Vagina (tissue), 2 donors: Measurements from ENCODE around the gene KIRREL3. TPM values are rescaled to one million over a fixed set of nuclear protein-coding genes. Genes with fewer than 3 reads are reported as not detected.

Experiments
- DNase-seq, 2 donors: peaks; one replicate each; pipeline ENCODE4 v3.0.0-alpha.2; 2017; ENCODE audit errors: extremely low spot score in 2 of 2
- H3K27ac ChIP-seq: fragments of 200-600 bp; sonication (generic); one replicate; pipeline ENCODE4 v1.5.1; 2019
- H3K27me3 ChIP-seq: fragments of 200-600 bp; sonication (generic); one replicate; pipeline ENCODE4 v1.5.1; 2019
- H3K36me3 ChIP-seq, 2 donors: fragments of 200-600 bp; sonication (generic); one replicate each; pipeline ENCODE4 v1.5.1; 2017 to 2019
- H3K4me1 ChIP-seq: fragments of 200-600 bp; sonication (generic); one replicate; pipeline ENCODE4 v1.5.1; 2019
- H3K4me3 ChIP-seq, 2 donors: fragments of 200-600 bp; sonication (generic); 1 replicate in 1 of 2; 2 replicates in 1 of 2; pipeline ENCODE4 v1.5.1; 2016 to 2019
- H3K9me3 ChIP-seq: fragments of 200-600 bp; sonication (generic); one replicate; pipeline ENCODE4 v1.5.1; 2019
- CTCF ChIP-seq, 3 experiments: fragments of 450-650 bp in 2 of 3; fragments of 200-600 bp in 1 of 3; sonication (generic) in 1 of 3; IDR thresholded peaks; one replicate each; pipeline ENCODE4 v1.5.1; 2017 to 2019; ENCODE audit warnings: antibody characterized with exemption in 3 of 3, mild to moderate bottlenecking in 2 of 3, moderate library complexity in 2 of 3
- POLR2A ChIP-seq, 2 donors: fragments of 450-650 bp; IDR thresholded peaks; one replicate each; pipeline ENCODE4 v1.6.1; 2017; ENCODE audit warnings: antibody characterized with exemption in 2 of 2, mild to moderate bottlenecking in 2 of 2, moderate library complexity in 2 of 2
- POLR2AphosphoS5 ChIP-seq, 2 donors: sonication (generic); formaldehyde crosslinking; IDR thresholded peaks; one replicate each; pipeline ENCODE4 v1.9.0; 2017; ENCODE audit warnings: antibody characterized with exemption in 2 of 2, mild to moderate bottlenecking in 2 of 2, low read depth in 1 of 2; ENCODE audit not compliant: insufficient read depth in 1 of 2
- intact Hi-C: fragments of 100-400 bp; cut with DNase I; formaldehyde crosslinking; loops from one replicate; pipeline ENCODE4 v1.15.1; 2023
- total RNA-seq: library from RNA; depleted of rRNA; stranded (reverse); fragments of >200 nt; gene quantifications from one replicate; pipeline ENCODE4 v1.2.3, GENCODE V29; 2016

KIRREL3 gene
- total RNA-seq, 1 donor from 2014 or later: not detected

DNA sequence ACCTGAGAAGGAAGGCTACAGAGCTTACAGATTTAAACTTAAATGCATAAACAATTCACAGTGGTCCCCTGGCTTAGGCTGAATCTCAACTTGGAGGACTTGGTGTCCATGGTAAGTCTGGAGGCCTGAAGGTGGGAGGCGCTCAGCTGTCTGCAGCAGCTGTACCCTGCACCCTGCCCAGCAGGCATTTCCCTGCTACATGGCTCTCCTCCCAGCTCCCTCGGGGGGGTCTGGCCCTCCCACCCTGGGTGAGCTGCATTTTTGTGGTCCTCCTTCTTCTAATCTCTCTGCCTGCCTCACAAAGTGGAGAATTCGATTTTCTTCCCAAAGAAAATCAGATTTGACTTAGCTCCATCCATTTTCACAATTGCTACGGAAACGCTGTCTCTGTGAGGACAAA lies 273.2 kb downstream of the KIRREL3 start:
- Histone ChIP-seq H3K27ac (no peak overlapping the region), H3K4me3 (no peak overlapping the region), H3K9me3 (no peaks in the 10 kb centered on the region), H3K27me3 (no peaks in the 10 kb centered on the region), H3K36me3 (no peaks in the 10 kb centered on the region), H3K4me1 (no peaks in the 10 kb centered on the region)
- no peak for DNase-seq
- TF ChIP-seq CTCF (IDR thresholded peaks at IDR 0.05): no peak
- TF ChIP-seq POLR2A (IDR thresholded peaks at IDR 0.05): no peak
- TF ChIP-seq POLR2AphosphoS5 (IDR thresholded peaks at IDR 0.05; ENCODE audit: insufficient read depth in 1 of 2, low read depth in 1 of 2): no peak
- intact Hi-C loops: no loop called here

- intact Hi-C loops: no loop called here
- Histone ChIP-seq H3K36me3 (no peaks in the 10 kb centered on the region), H3K27me3 (no peaks in the 10 kb centered on the region), H3K9me3 (no peaks in the 10 kb centered on the region), H3K4me1 (no peaks in the 10 kb centered on the region), H3K27ac (no peak overlapping the region), H3K4me3 (no peak overlapping the region)
- no peak for TF ChIP-seq CTCF (IDR thresholded peaks at IDR 0.05)
- TF ChIP-seq POLR2AphosphoS5 (IDR thresholded peaks at IDR 0.05; ENCODE audit: insufficient read depth in 1 of 2, low read depth in 1 of 2): no peak
- TF ChIP-seq POLR2A (IDR thresholded peaks at IDR 0.05): no peak
- DNase-seq: no peak
Observed at GRCh38 chr11:126725521-126725920, 275.0 kb downstream of the KIRREL3 start.

DNA sequence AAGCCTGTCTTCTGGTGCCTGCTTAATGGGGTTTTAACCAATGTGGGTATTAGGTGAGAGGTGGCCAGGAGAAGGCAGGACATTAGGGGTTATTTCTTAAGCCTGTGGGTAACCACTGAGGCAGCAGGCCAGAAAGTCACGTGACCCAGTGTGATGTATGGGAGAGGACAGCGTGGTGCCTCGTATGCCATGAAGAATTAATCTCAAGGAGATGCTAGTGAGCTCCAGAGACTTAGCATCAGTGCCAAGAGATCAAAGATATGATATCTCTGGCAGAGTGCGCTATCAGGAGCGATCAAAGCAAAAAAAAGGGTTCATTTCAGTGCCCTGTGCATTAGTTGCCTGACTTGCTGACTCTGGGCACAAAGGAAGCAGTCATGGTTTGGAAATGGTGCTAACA lies 275.5 kb downstream of the KIRREL3 start:
- Histone ChIP-seq H3K4me3 (no peak overlapping the region), H3K36me3 (no peaks in the 10 kb centered on the region), H3K4me1 (no peaks in the 10 kb centered on the region), H3K9me3 (no peaks in the 10 kb centered on the region), H3K27me3 (no peaks in the 10 kb centered on the region), H3K27ac (no peak overlapping the region)
- intact Hi-C loops: no loop called here
- no peak for DNase-seq
- TF ChIP-seq POLR2A (IDR thresholded peaks at IDR 0.05) (no peak), CTCF (IDR thresholded peaks at IDR 0.05) (no peak), POLR2AphosphoS5 (IDR thresholded peaks at IDR 0.05; ENCODE audit: insufficient read depth in 1 of 2, low read depth in 1 of 2) (no peak)

GRCh38 chr11:126723665-126724045 lies 276.9 kb downstream of the KIRREL3 start:
- no peak for TF ChIP-seq CTCF (IDR thresholded peaks at IDR 0.05)
- no peak for TF ChIP-seq POLR2A (IDR thresholded peaks at IDR 0.05)
- no peak for TF ChIP-seq POLR2AphosphoS5 (IDR thresholded peaks at IDR 0.05; ENCODE audit: insufficient read depth in 1 of 2, low read depth in 1 of 2)
- H3K9me3 ChIP-seq: no peaks in the 10 kb centered on the region
- H3K4me1 ChIP-seq: no peaks in the 10 kb centered on the region
- DNase-seq: no peak
- H3K36me3 ChIP-seq: no peaks in the 10 kb centered on the region
- no peaks in the 10 kb centered on the region for H3K27me3 ChIP-seq
- H3K4me3 ChIP-seq: no peak overlapping the region
- H3K27ac ChIP-seq: no peak overlapping the region
- intact Hi-C loops: no loop called here

DNA sequence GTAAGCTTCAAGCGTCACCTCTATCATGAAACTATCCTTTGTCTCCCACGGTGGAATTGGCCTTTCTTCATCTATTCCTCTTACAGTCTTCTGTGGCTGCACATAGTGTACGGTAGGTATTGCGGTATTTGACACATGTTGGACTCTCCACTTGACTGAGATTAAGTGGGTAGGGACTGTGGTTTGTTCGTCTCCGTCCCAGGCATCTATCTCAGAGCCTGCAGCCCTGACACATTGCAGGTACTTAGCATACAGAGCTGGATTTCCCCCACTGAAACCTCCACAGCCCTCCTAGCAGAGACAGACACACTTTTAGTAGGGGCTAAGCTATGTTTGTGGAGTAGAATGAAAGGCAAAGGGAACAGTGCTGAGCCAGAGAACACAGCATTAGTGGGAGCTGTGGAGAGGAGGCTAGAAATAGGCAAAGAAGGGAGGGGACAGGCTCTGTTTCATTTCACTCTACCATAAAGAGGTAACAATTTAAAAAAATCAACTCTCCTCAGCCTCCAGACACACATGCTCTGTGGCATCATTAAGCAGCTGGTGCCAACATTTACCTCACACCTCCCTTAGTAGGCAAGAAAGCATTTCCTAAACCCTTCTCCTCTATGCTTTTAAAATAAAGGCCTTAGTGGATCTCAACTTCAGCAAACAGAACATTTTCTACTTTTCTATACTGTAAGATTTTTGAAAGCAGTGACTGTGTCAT lies 277.5 kb downstream of the KIRREL3 start:
- Histone ChIP-seq H3K27me3 (no peaks in the 10 kb centered on the region), H3K27ac (no peak overlapping the region), H3K4me3 (no peak overlapping the region), H3K4me1 (no peaks in the 10 kb centered on the region), H3K36me3 (no peaks in the 10 kb centered on the region), H3K9me3 (no peaks in the 10 kb centered on the region)
- TF ChIP-seq POLR2AphosphoS5 (IDR thresholded peaks at IDR 0.05; ENCODE audit: insufficient read depth in 1 of 2, low read depth in 1 of 2) (no peak), CTCF (IDR thresholded peaks at IDR 0.05) (no peak), POLR2A (IDR thresholded peaks at IDR 0.05) (no peak)
- intact Hi-C loops: no loop called here
- DNase-seq: no peak
